ENCODE measurements around the gene ITPKC. TPM values are rescaled to one million over a fixed set of nuclear protein-coding genes. Genes with fewer than 3 reads are reported as not detected.

Gene ITPKC
- total and polyA plus RNA-seq, 12 donors, result 6.2 to 17.3 (median 9.4) TPM

- H3K9me3 ChIP-seq, result no peaks in the 10 kb centered on the region
- no peaks in the 10 kb centered on the region for H3K27me3 ChIP-seq
- WGBS, 2 donors, result 95 to 97% methylated on average over 5 of the region's 5 CpGs
- peaks cover 0 to 12% (median 7%) of the 10 kb centered on the region in 9 donors for H3K4me1 ChIP-seq
- ATAC-seq (no peak), DNase-seq (no peak)
- no peak for TF ChIP-seq CTCF (IDR thresholded peaks at IDR 0.05)
- H3K4me3 ChIP-seq, result no peak overlapping the region
- no peak overlapping the region for H3K27ac ChIP-seq
- H3K36me3 ChIP-seq, result peaks cover 0 to 75% (median 16%) of the 10 kb centered on the region in 9 donors
- intact Hi-C loops (cut with DNase I), result no loop called here
These were observed 21.0 kb upstream of the ITPKC start for GRCh38 chr19:40695881-40696280.

- no peak overlapping the region for H3K27ac ChIP-seq
- no peaks in the 10 kb centered on the region for H3K9me3 ChIP-seq
- H3K36me3 ChIP-seq, result peaks cover 0 to 82% (median 25%) of the 10 kb centered on the region in 9 donors
- H3K27me3 ChIP-seq, result no peaks in the 10 kb centered on the region
- DNase-seq, result no peak
- ATAC-seq, result no peak
- WGBS, 2 donors, result 98 to 99% methylated on average over 6 of the region's 6 CpGs
- TF ChIP-seq CTCF (IDR thresholded peaks at IDR 0.05), result no peak
- peaks cover 0 to under 1% (median 0%) of the 10 kb centered on the region in 9 donors for H3K4me1 ChIP-seq
- intact Hi-C loops (cut with DNase I), result no loop called here
- no peak overlapping the region for H3K4me3 ChIP-seq
These were observed 19.9 kb upstream of the ITPKC start for GRCh38 chr19:40697007-40697406.

GRCh38 chr19:40700083-40700482 is 16.8 kb upstream of the ITPKC start:
- 95% methylated on average over 9 of the region's 9 CpGs for WGBS, 2 donors
- H3K9me3 ChIP-seq, result no peaks in the 10 kb centered on the region
- H3K27me3 ChIP-seq, result no peaks in the 10 kb centered on the region
- H3K36me3 ChIP-seq, result peaks cover 0 to 93% (median 39%) of the 10 kb centered on the region in 9 donors
- ATAC-seq (no peak), DNase-seq (no peak)
- no peak for TF ChIP-seq CTCF (IDR thresholded peaks at IDR 0.05)
- H3K4me1 ChIP-seq, result peaks cover 0 to 17% (median 3%) of the 10 kb centered on the region in 9 donors
- H3K4me3 ChIP-seq, result no peak overlapping the region
- intact Hi-C loops (cut with DNase I), result no loop called here
- no peak overlapping the region for H3K27ac ChIP-seq

- intact Hi-C loops (cut with DNase I), result no loop called here
- Histone ChIP-seq H3K36me3 (peaks cover 0 to 88% (median 38%) of the 10 kb centered on the region in 9 donors), H3K4me1 (peaks cover 0 to 34% (median 19%) of the 10 kb centered on the region in 9 donors), H3K4me3 (no peak overlapping the region), H3K27me3 (no peaks in the 10 kb centered on the region), H3K9me3 (no peaks in the 10 kb centered on the region), H3K27ac (no peak overlapping the region)
- ATAC-seq (no peak), DNase-seq (no peak)
- no peak for TF ChIP-seq CTCF (IDR thresholded peaks at IDR 0.05)
- 95% methylated on average over 6 of the region's 6 CpGs for WGBS, 2 donors
These were observed 15.2 kb upstream of the ITPKC start for GRCh38 chr19:40701758-40702157.
